ENCODE data around the gene TIPIN.
A peak's percentile ranks its signal among the peaks of the same experiment; 100 is the strongest.

Gene TIPIN

DNA sequence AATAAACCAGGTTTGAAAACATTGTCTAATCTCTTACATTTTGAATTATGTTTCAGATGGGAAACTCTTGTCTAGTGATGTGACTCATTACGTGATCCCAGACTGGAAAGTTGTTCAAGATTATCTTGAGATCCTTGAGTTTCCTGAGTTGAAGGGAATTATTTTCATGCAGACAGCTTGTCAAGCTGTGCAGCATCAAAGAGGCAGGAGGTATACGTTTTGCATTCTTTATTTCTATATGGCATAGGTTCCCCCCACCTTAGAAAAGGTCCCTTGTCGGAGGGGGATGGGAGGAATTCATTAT, 61.6 kb downstream of the TIPIN start:
- no peak for DNase-seq

DNA sequence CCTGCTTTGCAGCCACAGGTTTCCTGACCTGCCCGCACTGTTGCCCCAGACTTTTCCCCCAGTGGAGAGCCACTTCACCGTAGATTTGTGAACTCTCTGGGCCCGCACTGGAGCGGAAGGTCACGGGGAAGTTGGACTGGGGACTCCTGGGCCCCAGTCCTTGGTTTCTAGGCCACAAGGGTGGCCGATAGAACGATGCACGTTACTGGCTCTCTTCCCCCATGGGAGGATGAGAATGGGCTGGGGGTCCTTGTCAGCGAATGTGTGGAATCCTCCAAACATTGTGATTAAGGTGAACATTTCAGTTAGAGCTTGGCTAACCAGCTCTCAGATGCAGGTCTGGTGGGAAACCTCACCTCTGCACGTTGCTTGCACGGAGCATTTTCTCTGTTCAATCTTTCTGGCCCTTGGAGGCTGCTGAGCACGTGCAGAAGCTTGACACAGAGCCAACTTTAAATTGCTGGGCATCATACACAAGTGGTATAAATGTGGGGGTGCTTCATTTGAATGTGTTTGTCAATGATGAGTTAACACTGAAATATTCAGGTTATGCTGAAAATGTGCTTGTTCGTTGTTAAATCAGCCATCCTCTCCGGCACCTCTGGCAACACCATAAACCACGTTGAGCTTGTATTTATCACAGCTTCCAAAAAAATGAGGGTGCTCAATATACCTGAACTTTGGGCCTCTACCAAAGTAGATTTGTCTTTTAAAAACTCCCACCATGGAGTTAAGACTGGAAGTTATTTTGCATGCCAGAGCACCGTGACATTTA, 62.1 kb downstream of the TIPIN start:
- peak; percentile 42 for DNase-seq

DNA sequence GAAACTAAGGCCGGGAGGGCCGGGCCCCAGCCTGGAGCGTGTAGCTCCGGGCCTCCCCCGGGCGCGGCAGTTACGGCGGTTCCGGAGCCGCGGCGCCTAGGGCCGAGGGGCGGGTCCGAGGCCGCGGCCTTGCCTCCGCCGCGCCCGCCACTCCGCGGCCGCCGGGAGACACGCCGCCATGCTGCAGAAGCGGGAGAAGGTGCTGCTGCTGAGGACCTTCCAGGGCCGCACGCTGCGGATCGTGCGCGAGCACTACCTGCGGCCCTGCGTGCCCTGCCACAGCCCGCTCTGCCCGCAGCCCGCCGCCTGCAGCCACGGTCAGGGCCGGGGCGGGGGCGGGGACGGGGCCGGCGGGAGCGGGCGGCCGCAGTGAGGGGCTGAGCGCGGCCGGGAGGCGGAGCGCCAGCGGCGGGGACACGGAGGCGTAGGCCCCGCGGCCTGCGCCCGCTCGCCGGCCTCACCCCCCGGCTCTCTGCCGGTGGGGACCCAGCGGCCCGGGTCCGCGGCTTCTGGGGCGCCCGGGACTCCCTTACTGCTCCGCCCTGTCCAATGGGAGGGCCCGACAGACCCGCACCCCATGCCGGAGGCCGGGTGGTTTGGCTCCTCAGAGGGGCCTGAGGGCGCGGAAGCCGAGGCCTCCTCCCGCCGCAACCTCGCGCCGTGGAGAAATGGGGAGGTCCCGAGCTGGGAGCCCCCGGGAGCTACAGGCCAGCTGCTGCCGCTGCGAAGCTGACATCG, 62.9 kb downstream of the TIPIN start, which contains the start of gene DIS3L:
DIS3L (plus strand) TSS at position 150 of the 738 bp plus-strand sequence; CDS start at position 179, 29 bp downstream.
- peak; percentile 28 for DNase-seq

DNA sequence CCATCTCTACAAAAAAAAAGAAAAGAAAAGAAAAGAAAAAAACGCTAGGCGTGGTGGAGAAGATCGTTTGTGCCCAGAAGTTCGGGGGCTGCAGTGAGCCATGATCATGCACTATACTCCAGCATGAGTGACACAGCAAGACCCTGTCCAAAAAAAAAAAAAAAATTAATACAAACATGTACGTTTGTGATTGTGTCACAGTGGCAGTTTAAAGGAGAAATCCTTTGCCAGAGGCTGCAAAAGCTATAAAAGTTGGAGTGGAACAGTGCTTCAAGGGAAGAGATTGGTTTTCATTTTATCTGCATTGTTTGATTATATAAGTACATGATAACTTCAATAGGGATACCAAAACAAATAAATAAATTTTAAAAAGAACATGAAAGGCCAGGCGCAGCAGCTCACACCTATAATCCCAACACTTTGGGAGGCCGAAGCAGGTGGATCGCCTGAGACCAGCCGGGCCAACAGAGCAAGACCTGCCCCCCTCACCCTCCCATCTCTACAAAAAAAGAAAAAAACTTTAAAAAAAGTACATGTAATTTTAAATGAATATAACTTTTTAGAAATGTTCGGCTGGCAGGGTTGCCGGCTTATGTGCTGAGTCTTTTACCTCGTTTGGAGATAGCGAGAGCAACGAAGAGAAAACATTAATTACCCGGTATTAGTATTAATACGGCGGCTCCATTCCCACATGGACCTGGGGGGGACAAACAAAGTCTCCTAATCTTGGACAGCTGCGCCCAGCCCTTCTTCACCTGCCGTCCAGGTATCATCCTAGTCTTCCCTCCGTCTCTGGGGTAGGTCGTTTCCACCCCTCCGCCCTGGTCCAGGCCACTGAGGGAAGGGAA, 63.7 kb downstream of the TIPIN start:
- no peak for DNase-seq

DNA sequence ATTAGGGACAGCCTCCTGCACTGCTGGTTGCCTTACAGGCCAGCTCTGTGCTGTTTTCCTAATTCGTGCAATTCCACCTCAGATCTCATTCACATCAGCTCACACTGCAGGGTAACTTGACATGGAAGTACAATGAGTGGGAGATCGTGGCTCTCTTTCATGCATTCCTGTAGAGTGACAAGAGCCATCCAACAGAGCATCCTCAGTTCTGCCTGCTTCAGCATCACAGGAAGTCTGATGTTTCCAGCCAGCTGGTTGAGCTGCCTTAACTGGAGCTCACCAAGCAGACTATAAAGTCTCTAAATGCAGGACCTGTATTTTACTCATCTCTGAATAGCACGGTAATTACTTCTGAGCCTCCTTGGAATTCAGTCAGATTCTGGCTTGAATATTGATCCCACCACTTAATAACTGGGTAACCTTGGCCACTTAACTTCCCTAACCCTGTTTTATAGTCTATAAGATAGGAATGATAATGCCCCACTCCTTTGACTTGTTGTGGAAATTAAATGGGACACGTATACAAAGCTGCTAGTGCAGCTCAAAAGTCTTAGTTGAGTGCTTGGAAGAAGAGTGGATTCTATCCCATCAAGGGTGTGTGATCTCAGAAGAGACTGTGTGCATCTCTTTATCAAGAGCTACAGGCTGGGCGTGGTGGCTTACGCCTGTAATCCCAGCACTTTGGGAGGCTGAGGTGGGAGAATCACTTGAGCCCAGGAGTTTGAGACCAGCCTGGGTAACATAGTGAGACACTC, 64.5 kb downstream of the TIPIN start:
- DNase-seq, result no peak

DNA sequence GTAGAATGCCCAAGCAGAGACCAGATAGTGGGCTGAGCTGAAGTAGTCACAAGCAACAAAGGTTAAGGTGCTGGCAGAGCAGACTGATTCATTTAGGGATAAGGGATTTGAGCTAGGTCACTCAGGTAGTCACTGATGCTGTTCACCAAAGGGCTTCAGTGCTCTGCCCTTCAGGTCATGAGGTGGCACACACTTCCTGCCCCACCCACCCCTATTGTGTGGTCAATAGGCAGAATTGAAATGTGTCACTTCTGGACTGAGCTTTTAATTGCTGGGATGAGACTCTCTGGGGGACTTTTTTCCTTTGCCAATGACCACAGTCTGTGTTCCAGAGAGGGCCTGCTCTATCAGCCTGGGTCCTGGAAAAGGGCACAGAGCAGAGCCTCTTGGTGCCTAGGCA, 66.0 kb downstream of the TIPIN start:
- no peak for DNase-seq

DNA sequence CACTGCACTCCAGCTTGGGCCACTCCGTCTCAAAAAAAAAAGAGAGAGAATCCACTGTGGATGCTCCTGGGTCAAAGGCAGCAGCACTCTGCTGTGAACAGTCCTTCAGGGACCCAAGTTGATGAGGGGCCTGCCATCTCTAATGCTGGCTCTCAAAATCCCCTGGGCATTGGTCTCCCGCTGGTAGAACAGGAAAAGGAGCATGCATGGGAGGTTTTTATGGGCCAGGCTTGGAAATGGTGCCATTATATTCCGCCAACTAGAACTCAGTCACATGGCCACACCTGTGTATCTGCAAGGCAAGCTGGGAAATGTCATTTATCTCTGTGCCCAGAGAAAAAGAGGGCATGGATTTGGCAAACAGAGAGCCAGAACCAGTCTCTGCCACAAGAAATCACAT, 66.5 kb downstream of the TIPIN start:
- DNase-seq, result no peak

DNA sequence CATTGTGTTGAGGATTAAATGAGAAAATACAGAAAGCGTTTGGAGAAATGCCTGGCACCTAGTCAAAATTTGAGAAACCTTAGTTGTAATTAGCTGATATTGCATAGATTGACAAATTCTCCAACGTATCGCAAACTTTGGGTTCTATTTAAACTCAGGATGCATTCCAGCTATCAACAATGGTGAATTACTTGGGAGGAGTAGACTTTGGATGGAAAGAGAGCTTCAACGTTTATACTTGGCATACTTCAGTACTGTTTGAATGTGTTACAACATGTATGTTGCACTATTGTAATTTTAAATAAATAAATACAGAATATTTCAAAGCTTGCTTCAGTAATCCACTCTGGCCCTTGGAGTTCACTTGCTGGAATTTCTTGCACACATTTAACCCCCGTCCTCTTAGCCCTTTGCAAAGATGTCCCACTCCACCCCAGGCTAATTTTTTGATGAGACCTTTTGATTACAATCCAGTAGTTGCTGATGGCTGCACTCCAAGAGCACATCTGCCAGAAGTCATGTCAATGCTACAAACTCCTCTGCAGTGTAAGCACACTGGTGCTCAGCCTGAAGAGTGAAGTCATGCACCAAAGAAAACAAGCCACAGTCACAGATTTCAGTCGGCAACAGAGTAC, 67.8 kb downstream of the TIPIN start:
- DNase-seq, result no peak

DNA sequence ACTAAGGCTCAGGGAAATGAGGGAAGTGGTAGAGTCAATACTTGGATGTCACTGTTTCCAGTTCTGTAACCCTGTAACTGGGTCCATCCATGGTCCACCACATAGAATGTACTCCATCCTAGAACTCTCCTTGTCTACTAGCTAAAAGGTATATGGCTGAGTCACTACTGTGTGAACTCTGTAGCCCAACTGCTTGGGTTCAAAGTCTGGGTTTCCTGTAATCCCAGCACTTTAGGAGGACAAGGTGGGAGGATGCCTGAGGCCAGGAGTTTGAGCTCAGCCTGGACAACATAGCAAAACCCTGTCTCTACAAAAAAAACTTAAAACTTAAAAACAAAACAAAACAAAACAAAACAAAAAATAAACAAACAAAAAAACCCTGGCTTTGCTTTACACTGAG, 68.4 kb downstream of the TIPIN start:
- DNase-seq, result no peak

DNA sequence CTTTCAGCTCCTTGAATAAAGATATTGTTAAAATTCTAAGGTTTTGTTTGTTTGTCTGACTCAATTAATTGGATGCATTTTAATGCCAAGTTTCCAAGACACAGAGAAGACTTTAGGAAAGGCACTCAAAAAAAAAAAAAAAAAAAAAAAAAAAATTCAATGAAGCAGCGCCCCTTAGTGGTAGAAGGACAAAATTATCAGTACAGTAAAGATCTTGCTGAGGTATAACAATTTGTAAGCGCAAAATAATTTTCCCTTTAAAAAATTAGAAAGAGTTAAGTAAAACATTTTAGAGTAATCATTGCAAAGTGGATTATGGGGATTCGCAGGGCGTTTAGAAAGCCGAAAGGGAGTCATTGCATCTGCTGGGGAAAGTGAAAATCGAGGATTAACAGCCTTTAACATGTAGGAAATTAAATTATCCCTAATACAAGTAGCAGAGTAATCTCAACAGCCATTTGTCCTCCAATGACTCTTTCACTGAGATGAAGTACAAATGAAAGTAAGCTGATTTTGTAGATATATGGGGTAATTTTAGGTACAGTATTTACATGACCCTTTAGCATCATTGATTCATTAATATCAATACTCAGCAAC, 68.9 kb downstream of the TIPIN start:
- peak; percentile 31 for DNase-seq
